Endothelial cell of umbilical vein (primary cell): Measurements from ENCODE around the gene TBCE. TPM values are rescaled to one million over a fixed set of nuclear protein-coding genes. Genes with fewer than 3 reads are reported as not detected.

Source experiments
- BruUV-seq: library from RNA; stranded (reverse); fragments of 400-500 nt; replicated peaks from 2 replicates; lab custom pipeline; 2021; lab: Mats Ljungman, UMichigan
- CTCF ChIA-PET: fragments of 300-600, 350-600 bp; sonication (Branson Sonifier 250); formaldehyde crosslinking; loops from one replicate; lab custom pipeline; 2021; ENCODE audit warnings: antibody characterized with exemption, inconsistent platforms; lab: Charles Lee
- POLR2A ChIA-PET: fragments of 300-600, 350-600 bp; sonication (Branson Sonifier 250); formaldehyde crosslinking; loops from one replicate; lab custom pipeline; 2021; ENCODE audit warnings: antibody characterized with exemption, inconsistent platforms; lab: Charles Lee
- DNase-seq: peaks from one replicate; pipeline ENCODE4 v3.0.0-alpha.2; 2011; ENCODE audit warnings: low read depth, low spot score
- FAIRE-seq: peaks from 2 replicates; lab custom pipeline; 2011; peaks lifted over from hg19 to GRCh38; lab: Jason Lieb, UNC
- H2AFZ ChIP-seq: 2 replicates; pipeline ENCODE4 v1.6.0; 2012; ENCODE audit warnings: low read depth, low read length, control low read depth, inconsistent platforms
- H3K27ac ChIP-seq: 2 replicates; pipeline ENCODE4 v1.5.1; 2011; ENCODE audit warnings: low read depth, mild to moderate bottlenecking, control low read depth, low read length, moderate library complexity; ENCODE audit not compliant: insufficient read depth
- H3K27me3 ChIP-seq, 2 experiments: 2 replicates each; pipeline versions ENCODE4 v1.6.0 to v1.6.1; 2011; ENCODE audit warnings: low read length in 2 of 2, mixed read lengths in 1 of 2; ENCODE audit not compliant: control insufficient read depth in 2 of 2, insufficient read depth in 2 of 2
- H3K36me3 ChIP-seq, 2 experiments: 2 replicates in 1 of 2; 3 replicates in 1 of 2; pipeline ENCODE4 v1.5.1; 2011; ENCODE audit warnings: low read length in 2 of 2, mild to moderate bottlenecking in 1 of 2, moderate library complexity in 1 of 2; ENCODE audit not compliant: control insufficient read depth in 2 of 2, insufficient read depth in 2 of 2; ENCODE audit errors: extremely low read depth in 1 of 2
- H3K4me1 ChIP-seq: 3 replicates; pipeline ENCODE4 v1.5.1; 2011; ENCODE audit warnings: mild to moderate bottlenecking, low read length; ENCODE audit not compliant: control insufficient read depth, insufficient read depth; ENCODE audit errors: extremely low read depth
- H3K4me2 ChIP-seq: 2 replicates; pipeline ENCODE4 v1.6.1; 2011; ENCODE audit warnings: low read length, control low read depth, mixed read lengths; ENCODE audit not compliant: insufficient read depth
- H3K4me3 ChIP-seq, 3 experiments: fragments of 200-600 bp in 1 of 3; sonication (generic), shearing (Covaris generic) in 1 of 3; replicated peaks in 1 of 3; 2 replicates each; pipeline ENCODE4 v1.5.1; 2011 to 2016; ENCODE audit warnings: control low read depth in 3 of 3, low read length in 3 of 3, mild to moderate bottlenecking in 2 of 3, inconsistent platforms in 1 of 3, low read depth in 1 of 3, moderate library complexity in 1 of 3; ENCODE audit not compliant: insufficient read depth in 1 of 3
- H3K79me2 ChIP-seq: 2 replicates; pipeline ENCODE4 v1.6.0; 2012; ENCODE audit warnings: low read length, inconsistent platforms; ENCODE audit not compliant: control insufficient read depth, insufficient read depth
- H3K9ac ChIP-seq: replicated peaks from 2 replicates; pipeline ENCODE3; 2011; ENCODE audit warnings: low read length, control low read depth; ENCODE audit not compliant: insufficient read depth; ENCODE audit errors: extremely low read depth
- H3K9me1 ChIP-seq: replicated peaks from 3 replicates; pipeline ENCODE4 v1.6.0; 2011; ENCODE audit warnings: mild to moderate bottlenecking, low read length; ENCODE audit not compliant: control insufficient read depth, insufficient read depth; ENCODE audit errors: extremely low read depth
- H3K9me3 ChIP-seq: replicated peaks from 2 replicates; pipeline ENCODE4 v1.5.1; 2012; ENCODE audit warnings: low read length, inconsistent platforms; ENCODE audit not compliant: control insufficient read depth, insufficient read depth
- H4K20me1 ChIP-seq: replicated peaks from 2 replicates; pipeline ENCODE3; 2011; ENCODE audit warnings: mild to moderate bottlenecking, low read length; ENCODE audit not compliant: control insufficient read depth, insufficient read depth; ENCODE audit errors: extremely low read depth
- CTCF ChIP-seq, 2 donors: IDR thresholded peaks; 1 replicate in 1 of 2; 2 replicates in 1 of 2; pipeline ENCODE4 v1.5.1; 2011; ENCODE audit warnings: low read length in 2 of 2, mild to moderate bottlenecking in 2 of 2, moderate library complexity in 2 of 2, control low read depth in 1 of 2, inconsistent platforms in 1 of 2, low read depth in 1 of 2; ENCODE audit not compliant: insufficient read depth in 1 of 2; ENCODE audit errors: extremely low read depth in 1 of 2
- EZH2 ChIP-seq: IDR thresholded peaks from 2 replicates; pipeline ENCODE4 v1.6.1; 2012; ENCODE audit warnings: borderline replicate concordance, low read depth, mild to moderate bottlenecking, moderate library complexity, low read length, inconsistent platforms; ENCODE audit not compliant: severe bottlenecking
- FOS ChIP-seq: IDR thresholded peaks from 2 replicates; pipeline ENCODE4 v1.6.1; 2011; ENCODE audit warnings: mild to moderate bottlenecking, low read length, moderate library complexity, borderline replicate concordance; ENCODE audit not compliant: insufficient read depth
- GATA2 ChIP-seq: IDR thresholded peaks from 2 replicates; pipeline ENCODE4 v1.7.0; 2011; ENCODE audit warnings: low read depth, mild to moderate bottlenecking, moderate library complexity, mixed read lengths, low read length; ENCODE audit not compliant: insufficient read length, insufficient read depth
- JUN ChIP-seq: IDR thresholded peaks from 2 replicates; pipeline ENCODE4 v1.6.1; 2011; ENCODE audit warnings: borderline replicate concordance, low read depth; ENCODE audit not compliant: insufficient read length, insufficient read depth
- MAX ChIP-seq: IDR thresholded peaks from 2 replicates; pipeline ENCODE4 v1.6.1; 2011; ENCODE audit not compliant: insufficient read depth, insufficient read length
- MYC ChIP-seq: IDR thresholded peaks from one replicate; pipeline ENCODE4 v1.6.1; 2011; ENCODE audit warnings: mild to moderate bottlenecking, low read depth, low read length
- POLR2A ChIP-seq: IDR thresholded peaks from 2 replicates; pipeline ENCODE4 v1.6.1; 2012; ENCODE audit warnings: low read depth, mild to moderate bottlenecking, control low read depth, low read length
- POLR2AphosphoS5 ChIP-seq: IDR thresholded peaks from 2 replicates; pipeline ENCODE4 v1.6.1; 2012; ENCODE audit warnings: low read depth, mild to moderate bottlenecking, control low read depth, low read length, moderate library complexity; ENCODE audit not compliant: insufficient read depth
- dilution Hi-C: fragments of 300-500 bp; cut with MboI; formaldehyde crosslinking; loops from one replicate; pipeline ENCODE4 v1.15.0; 2019; ENCODE audit warnings: low sequenced_read_pairs; ENCODE audit not compliant: extremely low pct_ligation_motif_present
- intact Hi-C: fragments of 100-400 bp; cut with micrococcal nuclease; formaldehyde crosslinking; loops from one replicate; pipeline ENCODE4 v1.10.0; 2022
- polyA plus RNA-seq, 4 experiments: library from polyadenylated mRNA; depleted of rRNA in 3 of 4; stranded (reverse) in 3 of 4; unstranded in 1 of 4; fragments of >200 nt; gene quantifications; 2 replicates each; pipeline versions ENCODE4 v1.2.1 to v1.2.3, GENCODE V29; 2011 to 2012; ENCODE audit warnings: missing spikeins in 1 of 4
- total RNA-seq: library from RNA; stranded (reverse); gene quantifications from 2 replicates; pipeline ENCODE4 v1.2.3, GENCODE V29; 2021

The TBCE gene
- total and polyA plus RNA-seq, 2 donors (not counting 3 experiments of a cell fraction or from before 2014, with no cell fraction given) = 13.7 to 32.6 TPM

- Histone ChIP-seq H3K4me1 (no peaks in the 10 kb centered on the region), H3K9me3 (no peaks in the 10 kb centered on the region), H3K4me2 (no peak overlapping the region), H3K9ac (no peak overlapping the region), H3K9me1 (no peaks in the 10 kb centered on the region), H3K27ac (no peak overlapping the region), H3K79me2 (no peaks in the 10 kb centered on the region), H3K27me3 (no peaks in the 10 kb centered on the region), H2AFZ (no peak overlapping the region), H3K4me3 (no peak overlapping the region), H3K36me3 (no peaks in the 10 kb centered on the region), H4K20me1 (no peaks in the 10 kb centered on the region)
- intact Hi-C loops (no loop called here), dilution Hi-C loops (no loop called here)
- ChIA-PET CTCF (interaction anchor here (1.0 kb wide), 1 partner anchor 10 kb away, joined by 3 read pairs; no protein-coding TSS in a partner anchor), POLR2A (interaction anchor here (1.0 kb wide), 1 partner anchor 58 kb away, joined by 3 read pairs; the partner anchor contains the start of gene TBCE)
- TF ChIP-seq GATA2 = no peak
- TF ChIP-seq FOS = no peak
- TF ChIP-seq JUN = no peak
- TF ChIP-seq MYC = no peak
- no TSS peak for BruUV-seq
- FAIRE-seq = no peak
- DNase-seq = no peak
These were observed 58.1 kb downstream of the TBCE start for GRCh38 chr1:235425357-235425756.

- Histone ChIP-seq H3K27ac (no peak overlapping the region), H3K9me1 (no peaks in the 10 kb centered on the region), H3K9me3 (no peaks in the 10 kb centered on the region), H3K79me2 (no peaks in the 10 kb centered on the region), H3K27me3 (no peaks in the 10 kb centered on the region), H3K4me1 (no peaks in the 10 kb centered on the region), H3K9ac (no peak overlapping the region), H3K4me3 (no peak overlapping the region), H3K36me3 (no peaks in the 10 kb centered on the region), H3K4me2 (no peak overlapping the region), H2AFZ (no peak overlapping the region), H4K20me1 (no peaks in the 10 kb centered on the region)
- ChIA-PET POLR2A (interaction anchor here (1.0 kb wide), 1 partner anchor 59 kb away, joined by 3 read pairs; the partner anchor contains the start of gene TBCE), CTCF (no interaction called here)
- FAIRE-seq = no peak
- no TSS peak for BruUV-seq
- TF ChIP-seq MYC (no peak), POLR2A (no peak), EZH2 (no peak), JUN (no peak), POLR2AphosphoS5 (no peak), CTCF (IDR thresholded peaks at IDR 0.05; ENCODE audit: extremely low read depth in 1 of 2, insufficient read depth in 1 of 2, low read depth in 1 of 2, low read length in 2 of 2) (no peak), FOS (no peak), MAX (no peak), GATA2 (no peak)
- DNase-seq = no peak
- intact Hi-C loops (no loop called here), dilution Hi-C loops (no loop called here)
These were observed 58.9 kb downstream of the TBCE start for GRCh38 chr1:235426143-235426542.
